ENCODE data around the gene TUBG1.

The TUBG1 gene

GRCh38 chr17:42660692-42661345, 51.3 kb downstream of the TUBG1 start:
- Histone ChIP-seq H3K9me3 (ENCODE audit: control insufficient read depth, insufficient read depth, low read length) (no peaks in the 10 kb centered on the region), H3K4me1 (ENCODE audit: insufficient read depth, low read length) (no peaks in the 10 kb centered on the region), H3K9ac (ENCODE audit: low read depth, low read length) (no peak overlapping the region), H3K36me3 (ENCODE audit: insufficient read depth, low read length) (0 out of 2 replicates have a peak, but pooled peaks cover 3% of the 10 kb centered on the region)
